Stomach (tissue), 9 donors: ENCODE data around the gene NMS. TPM values are rescaled to one million over a fixed set of nuclear protein-coding genes. Genes with fewer than 3 reads are reported as not detected.
A peak's percentile ranks its signal among the peaks of the same experiment; 100 is the strongest.
"Not testable (repeated sequence)": the region's sequence is repeated elsewhere in the genome, so short reads cannot be mapped to it uniquely, and the experiment has no call there.

Source experiments
- DNase-seq, 2 donors: peaks; one replicate each; pipeline versions ENCODE4 v3.0.0 to v3.0.0-alpha.2; 2013 to 2019
- H3K27ac ChIP-seq, 5 donors: fragments of 200-600 bp in 4 of 5; sonication (generic) in 4 of 5; one replicate each; pipeline ENCODE4 v1.5.1; 2013 to 2019; ENCODE audit warnings: mild to moderate bottlenecking in 1 of 5, moderate library complexity in 1 of 5
- H3K27me3 ChIP-seq, 3 donors: fragments of 200-600 bp; sonication (generic); one replicate each; pipeline ENCODE4 v1.5.1; 2017 to 2019; ENCODE audit warnings: mixed run types in 1 of 3
- H3K36me3 ChIP-seq, 4 donors: fragments of 200-600 bp; sonication (generic); 1 replicate in 3 of 4; 2 replicates in 1 of 4; pipeline ENCODE4 v1.5.1; 2016 to 2019
- H3K4me1 ChIP-seq, 4 donors: fragments of 200-600 bp; sonication (generic); one replicate each; pipeline ENCODE4 v1.5.1; 2016 to 2019
- H3K4me3 ChIP-seq, 4 donors: fragments of 200-600 bp; sonication (generic) in 3 of 4; one replicate each; pipeline ENCODE4 v1.5.1; 2016 to 2019; ENCODE audit warnings: mild to moderate bottlenecking in 1 of 4
- H3K9me3 ChIP-seq, 4 donors: fragments of 200-600 bp; sonication (generic); one replicate each; pipeline ENCODE4 v1.5.1; 2016 to 2019
- EP300 ChIP-seq: sonication (generic); formaldehyde crosslinking; IDR thresholded peaks from one replicate; pipeline ENCODE4 v1.6.1; 2017; ENCODE audit warnings: antibody characterized with exemption
- POLR2A ChIP-seq, 4 donors: fragments of 450-650 bp; IDR thresholded peaks; one replicate each; pipeline ENCODE4 v1.6.1; 2016; ENCODE audit warnings: antibody characterized with exemption in 4 of 4, control low read depth in 2 of 4, mild to moderate bottlenecking in 1 of 4, moderate library complexity in 1 of 4
- POLR2AphosphoS5 ChIP-seq, 3 donors: sonication (generic); formaldehyde crosslinking; IDR thresholded peaks; one replicate each; pipeline ENCODE4 v1.6.1; 2016; ENCODE audit warnings: antibody characterized with exemption in 3 of 3
- WGBS, 5 donors: extraction: QIAGEN DNeasy Blood & Tissue Kit in 3 of 5; methylation state at CpG; one replicate each; pipeline versions ENCODE4 v1.1.5 to v1.1.7; 2013 to 2018; 5-methylcytosine and 5-hydroxymethylcytosine counted together
- intact Hi-C: fragments of 100-400 bp; cut with DNase I; formaldehyde crosslinking; loops from one replicate; pipeline ENCODE4 v1.15.1; 2023; ENCODE audit warnings: low total_unique reads
- polyA plus RNA-seq, 3 donors: library from polyadenylated mRNA; stranded (reverse); fragments of 200-250 nt; gene quantifications; one replicate each; pipeline ENCODE4 v1.2.3, GENCODE V29; 2013
- total RNA-seq, 5 donors: library from RNA; depleted of rRNA; stranded (reverse); fragments of >200 nt; gene quantifications; one replicate each; pipeline versions ENCODE4 v1.1.0 to v1.2.3, GENCODE V29; 2014 to 2016
- TF ChIP-seq, protein P1 (sequence below), 7 experiments: fragments of 450-650 bp in 4 of 7; fragments of 200-600 bp in 3 of 7; sonication (generic) in 3 of 7; IDR thresholded peaks; one replicate each; pipeline ENCODE4 v1.5.1; 2016 to 2019; ENCODE audit warnings: antibody characterized with exemption in 7 of 7, control low read depth in 2 of 7, mild to moderate bottlenecking in 1 of 7
- donor health status: healthy with polysubstance abuse.
- donor health status: Bipolar disorder and iron deficiency.
- donor health status: healthy.

NMS gene
- total and polyA plus RNA-seq, 8 donors, result not detected

DNA sequence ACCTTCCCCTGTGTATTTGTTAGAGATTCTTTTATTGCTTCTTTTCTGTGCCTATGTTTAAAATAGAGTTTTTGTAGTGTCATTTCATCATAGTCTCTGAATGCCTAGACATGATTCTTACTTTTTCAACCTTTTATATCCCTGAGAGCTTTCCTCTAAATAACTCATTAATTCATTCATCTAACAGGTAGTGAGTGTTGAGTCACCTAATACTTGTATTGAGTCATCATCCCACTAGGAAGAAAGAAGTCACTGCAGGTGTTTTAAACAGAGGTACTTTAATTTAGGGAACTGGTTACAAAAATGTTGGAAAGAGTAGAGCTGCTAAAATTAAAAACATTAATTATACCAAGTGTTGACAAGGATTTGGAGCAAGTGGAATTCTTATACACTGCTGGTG is 18.5 kb upstream of the NMS start:
- Histone ChIP-seq H3K27me3 (peaks cover 0 to 7% (median 0%) of the 10 kb centered on the region in 3 donors), H3K27ac (no peak overlapping the region), H3K9me3 (peaks cover 0 to 5% (median 1%) of the 10 kb centered on the region in 4 donors), H3K4me3 (no peak overlapping the region), H3K36me3 (no peaks in the 10 kb centered on the region), H3K4me1 (no peaks in the 10 kb centered on the region)
- TF ChIP-seq, protein P1, sequence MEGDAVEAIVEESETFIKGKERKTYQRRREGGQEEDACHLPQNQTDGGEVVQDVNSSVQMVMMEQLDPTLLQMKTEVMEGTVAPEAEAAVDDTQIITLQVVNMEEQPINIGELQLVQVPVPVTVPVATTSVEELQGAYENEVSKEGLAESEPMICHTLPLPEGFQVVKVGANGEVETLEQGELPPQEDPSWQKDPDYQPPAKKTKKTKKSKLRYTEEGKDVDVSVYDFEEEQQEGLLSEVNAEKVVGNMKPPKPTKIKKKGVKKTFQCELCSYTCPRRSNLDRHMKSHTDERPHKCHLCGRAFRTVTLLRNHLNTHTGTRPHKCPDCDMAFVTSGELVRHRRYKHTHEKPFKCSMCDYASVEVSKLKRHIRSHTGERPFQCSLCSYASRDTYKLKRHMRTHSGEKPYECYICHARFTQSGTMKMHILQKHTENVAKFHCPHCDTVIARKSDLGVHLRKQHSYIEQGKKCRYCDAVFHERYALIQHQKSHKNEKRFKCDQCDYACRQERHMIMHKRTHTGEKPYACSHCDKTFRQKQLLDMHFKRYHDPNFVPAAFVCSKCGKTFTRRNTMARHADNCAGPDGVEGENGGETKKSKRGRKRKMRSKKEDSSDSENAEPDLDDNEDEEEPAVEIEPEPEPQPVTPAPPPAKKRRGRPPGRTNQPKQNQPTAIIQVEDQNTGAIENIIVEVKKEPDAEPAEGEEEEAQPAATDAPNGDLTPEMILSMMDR (IDR thresholded peaks at IDR 0.05), result no peak
- TF ChIP-seq POLR2AphosphoS5 (IDR thresholded peaks at IDR 0.05) (no peak), EP300 (no peak), POLR2A (IDR thresholded peaks at IDR 0.05) (no peak)
- intact Hi-C loops, result no loop called here
- no peak for DNase-seq

- Histone ChIP-seq H3K27me3 (peaks cover 0 to 7% (median 0%) of the 10 kb centered on the region in 3 donors), H3K27ac (no peak overlapping the region), H3K4me1 (no peaks in the 10 kb centered on the region), H3K36me3 (no peaks in the 10 kb centered on the region), H3K4me3 (no peak overlapping the region), H3K9me3 (peaks cover 1 to 21% (median 11%) of the 10 kb centered on the region in 4 donors)
- intact Hi-C loops, result no loop called here
- TF ChIP-seq POLR2AphosphoS5 (IDR thresholded peaks at IDR 0.05) (no peak), EP300 (no peak), POLR2A (IDR thresholded peaks at IDR 0.05) (no peak)
- TF ChIP-seq, protein P1 (IDR thresholded peaks at IDR 0.05), result no peak
- 56 to 73% (median 67%) methylated on average over 4 of the region's 4 CpGs for WGBS, 5 donors
- DNase-seq, result no peak
Measured at GRCh38 chr2:100453853-100454252, 16.4 kb upstream of the NMS start.

- intact Hi-C loops, result not testable (repeated sequence)
- H3K9me3 ChIP-seq, result peaks cover 3 to 29% (median 14%) of the 10 kb centered on the region in 4 donors
Measured at GRCh38 chr2:100456357-100456756, 13.9 kb upstream of the NMS start.

DNA sequence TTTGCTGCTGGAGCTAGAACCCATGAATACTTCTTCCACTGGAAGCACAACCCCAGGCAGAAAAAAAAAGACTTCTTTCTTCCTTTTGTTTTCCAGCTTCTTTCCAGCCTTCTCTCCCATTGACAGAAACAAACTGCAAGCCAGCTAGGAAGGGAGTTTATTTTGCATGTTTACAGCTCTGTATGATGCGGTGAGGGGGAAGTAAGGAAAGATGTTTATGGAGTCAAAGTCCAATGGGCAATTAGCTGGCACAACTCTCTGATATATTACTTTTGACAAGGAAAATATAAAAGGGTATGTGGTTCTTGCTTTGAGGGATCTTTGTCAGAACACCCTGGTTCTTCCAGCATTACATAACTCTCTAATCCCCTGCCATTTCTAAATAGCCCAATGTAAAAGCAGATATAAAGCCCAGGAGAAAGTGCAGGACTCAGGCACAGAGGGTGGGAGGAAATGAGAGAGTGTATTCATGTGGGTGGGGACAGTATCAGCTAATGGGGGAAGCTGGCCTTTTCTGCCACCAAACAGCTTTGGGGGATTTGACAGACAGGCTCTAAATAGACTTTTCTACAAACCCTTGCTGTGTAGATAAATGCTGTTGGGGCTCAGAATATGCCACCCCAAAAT is 9.3 kb upstream of the NMS start:
- H3K4me1 ChIP-seq, result no peaks in the 10 kb centered on the region
- 45 to 71% (median 61%) methylated on average over 1 of the region's 1 CpG for WGBS, 5 donors
- TF ChIP-seq POLR2A (IDR thresholded peaks at IDR 0.05) (no peak), EP300 (no peak), POLR2AphosphoS5 (IDR thresholded peaks at IDR 0.05) (no peak)
- TF ChIP-seq, protein P1 (IDR thresholded peaks at IDR 0.05), result no peak
- peaks cover 3 to 29% (median 14%) of the 10 kb centered on the region in 4 donors for H3K9me3 ChIP-seq
- H3K4me3 ChIP-seq, result no peak overlapping the region
- DNase-seq, result no peak
- peaks cover 0 to 5% (median 0%) of the 10 kb centered on the region in 3 donors for H3K27me3 ChIP-seq
- intact Hi-C loops, result no loop called here
- no peaks in the 10 kb centered on the region for H3K36me3 ChIP-seq
- H3K27ac ChIP-seq, result no peak overlapping the region

More at GRCh38 chr2:100456357-100456756, 13.9 kb upstream of the NMS start:
- H3K4me3 ChIP-seq, H3K27me3 ChIP-seq, DNase-seq, H3K4me1 ChIP-seq, H3K36me3 ChIP-seq, H3K27ac ChIP-seq: not testable (repeated sequence)

DNA sequence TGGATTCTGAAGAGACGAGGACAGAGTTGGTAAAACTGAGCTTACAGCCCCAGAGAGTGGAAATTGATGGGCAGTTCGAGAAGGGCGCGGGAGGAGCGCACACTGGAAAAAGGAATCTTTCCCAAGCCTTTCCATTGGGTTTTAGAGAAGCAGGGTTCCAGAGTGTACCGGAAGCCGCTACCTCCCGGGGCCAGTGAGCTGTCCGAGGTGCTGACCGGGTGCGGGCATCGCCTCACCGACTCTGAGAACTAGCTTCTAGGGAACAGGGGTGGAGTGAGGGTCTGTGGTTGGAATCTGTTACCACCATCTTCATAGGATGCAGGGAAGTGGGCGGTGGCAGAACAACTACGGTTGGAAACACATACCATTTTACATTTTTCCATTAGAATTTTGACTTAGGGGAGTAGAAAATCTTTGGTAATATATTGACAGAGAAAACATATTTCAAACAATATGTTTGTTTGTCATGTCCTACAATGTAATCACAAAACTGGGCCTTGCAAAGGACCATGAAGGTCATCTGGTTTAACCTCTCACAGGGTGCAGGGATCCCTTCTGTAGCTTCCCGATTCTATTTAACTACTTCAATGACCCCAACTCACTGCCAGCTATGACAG is 724 bp downstream of the NMS start:
- no peak for TF ChIP-seq POLR2AphosphoS5 (IDR thresholded peaks at IDR 0.05)
- TF ChIP-seq POLR2A (IDR thresholded peaks at IDR 0.05), result no peak
- no peaks in the 10 kb centered on the region for H3K4me1 ChIP-seq
- H3K9me3 ChIP-seq, result no peaks in the 10 kb centered on the region
- no peaks in the 10 kb centered on the region for H3K36me3 ChIP-seq
- no peak overlapping the region for H3K27ac ChIP-seq
- 21 to 25% (median 23%) methylated on average over 16 of the region's 16 CpGs for WGBS, 5 donors
- H3K27me3 ChIP-seq, result peaks cover 0 to 26% (median 5%) of the 10 kb centered on the region in 3 donors
- DNase-seq, result peak in 1 of 2 donors; percentile 68
- H3K4me3 ChIP-seq, result no peak overlapping the region
- intact Hi-C loops, result no loop called here
